NCI-H1092 (cell line): ENCODE results near the gene RFPL2.
A peak's percentile ranks its signal among the peaks of the same experiment; 100 is the strongest.

Experiments used
- DNase-seq: peaks from one replicate; lab custom pipeline; 2025; lab: John Stamatoyannopoulos, UW

The RFPL2 gene

DNA sequence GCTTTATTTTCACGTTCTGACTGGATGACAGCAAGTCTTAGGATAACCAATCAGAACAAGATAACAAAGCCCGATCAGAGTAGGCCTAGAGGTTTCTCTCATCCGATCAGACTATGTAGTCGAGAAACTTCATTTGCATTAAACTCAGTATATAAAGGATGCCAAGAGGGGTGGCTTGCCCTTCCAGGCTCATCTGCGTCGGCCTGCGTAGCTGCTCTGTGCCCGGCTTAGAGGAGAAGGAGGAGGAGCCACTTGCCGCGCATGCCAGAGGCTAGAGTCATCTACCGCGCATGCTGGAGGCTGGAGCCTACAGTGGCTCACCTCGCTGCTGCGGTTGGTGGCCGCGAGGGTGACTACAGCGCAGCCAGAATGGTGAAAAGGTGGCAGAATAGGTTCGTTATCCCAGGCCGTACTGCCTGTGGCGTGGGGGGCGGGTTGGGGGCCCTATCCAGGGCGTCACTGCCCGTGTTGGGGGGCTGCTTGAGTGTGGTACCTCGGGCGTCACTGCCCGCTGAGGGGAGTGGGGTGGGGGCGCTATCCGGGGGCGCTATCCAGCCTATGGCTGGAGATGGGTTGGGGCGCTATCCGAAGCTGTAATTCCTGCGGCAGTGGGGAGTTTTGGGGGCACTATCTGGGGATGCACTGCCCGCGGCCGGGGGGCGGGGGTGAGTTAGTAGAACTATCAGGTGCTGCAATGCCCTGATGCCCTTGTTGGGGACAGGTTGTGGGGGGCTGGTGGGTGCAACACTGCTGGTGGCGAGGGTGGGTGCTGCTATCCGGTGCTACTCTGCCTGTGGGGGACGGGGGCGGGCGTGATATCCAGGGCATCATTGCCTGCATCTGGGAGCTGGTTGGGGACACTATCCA, at the start of gene RFPL2:
Gene RFPL2, minus strand, starts transcription at position 218 of the 867 bp plus-strand sequence. CDS start 2,622 bp downstream, outside the sequence.
- DNase-seq = peak; percentile 82

GRCh38 chr22:32249231-32249630, 44.4 kb upstream of the RFPL2 start:
- DNase-seq = no peak

DNA sequence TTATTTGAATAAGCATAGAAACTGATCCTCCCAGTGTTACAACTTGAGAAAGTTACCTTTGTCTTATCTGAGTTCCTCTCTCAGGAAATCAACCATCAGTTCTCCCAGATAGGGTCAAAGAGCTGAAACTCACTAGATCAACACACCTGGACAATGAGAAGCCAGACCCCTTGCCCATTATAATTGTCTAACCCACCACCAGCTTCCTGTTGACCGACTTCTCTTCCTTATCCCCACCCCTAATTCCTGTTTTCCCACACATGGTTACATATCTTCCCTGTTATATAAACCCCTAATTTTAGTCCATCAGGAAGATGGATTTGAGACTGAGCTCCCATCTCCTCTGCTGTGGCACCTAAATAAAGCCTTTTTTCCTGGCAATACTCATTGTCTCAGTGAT, 43.4 kb upstream of the RFPL2 start:
- no peak for DNase-seq

DNA sequence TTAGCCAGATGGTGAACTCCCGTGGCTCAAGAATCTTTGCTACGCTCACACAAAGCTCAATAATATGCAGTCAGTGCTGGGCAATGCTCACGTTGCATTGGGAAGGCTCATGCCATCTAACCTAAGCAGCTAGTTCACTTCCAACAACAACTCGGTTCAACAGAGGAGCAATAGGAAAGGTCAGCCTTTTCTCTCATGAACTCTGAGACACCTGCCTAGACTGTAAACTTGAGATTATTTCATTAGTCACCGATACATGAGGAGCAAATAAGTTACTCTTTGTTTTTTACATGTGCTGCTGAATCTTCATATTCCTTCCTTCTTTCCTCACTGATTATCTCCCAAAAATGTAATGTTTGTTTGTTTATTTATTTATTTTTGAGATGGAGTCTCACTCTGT, 41.3 kb upstream of the RFPL2 start:
- no peak for DNase-seq

DNA sequence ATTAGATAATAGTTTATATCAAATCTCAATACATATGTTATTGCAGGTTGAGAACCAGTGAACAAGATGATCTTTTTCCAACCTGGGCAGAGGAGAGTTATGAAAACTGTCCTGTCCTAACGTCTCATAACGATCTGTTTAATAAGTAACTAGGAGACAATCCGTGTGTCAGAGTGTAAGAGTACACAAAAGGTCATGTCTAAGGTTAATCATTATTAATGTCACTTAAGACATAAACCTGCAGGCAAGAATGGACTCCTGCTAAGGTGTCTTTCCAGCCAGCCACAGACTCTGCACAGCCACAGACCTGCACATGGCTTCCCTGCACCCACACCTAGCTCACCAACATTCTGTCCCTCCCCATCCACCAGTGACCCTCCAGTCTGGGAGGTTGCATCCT, 40.2 kb upstream of the RFPL2 start:
- DNase-seq = no peak

GRCh38 chr22:32244547-32244946, 39.7 kb upstream of the RFPL2 start:
- no peak for DNase-seq

DNA sequence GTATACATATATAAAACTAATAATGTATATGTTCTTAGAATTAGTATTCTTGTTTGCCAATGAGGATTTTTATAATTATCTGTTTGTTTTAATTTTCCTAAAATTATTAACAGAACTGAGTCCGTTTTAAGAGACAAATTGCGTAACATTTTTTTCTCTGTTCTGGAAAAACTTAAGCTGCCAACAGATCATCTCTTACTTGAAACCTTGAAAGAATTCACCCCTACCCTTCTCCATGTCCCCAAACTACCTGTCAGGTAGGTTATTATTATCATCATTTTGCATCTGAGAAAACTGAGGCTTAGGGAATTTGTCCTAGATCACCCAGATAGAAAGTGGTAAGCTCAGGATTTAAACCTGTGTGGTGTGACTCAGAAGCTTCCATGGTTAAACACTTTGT, 35.6 kb upstream of the RFPL2 start:
- no peak for DNase-seq

GRCh38 chr22:32237906-32238305, 33.0 kb upstream of the RFPL2 start:
- DNase-seq = no peak

- DNase-seq = peak; percentile 14
Measured at GRCh38 chr22:32236970-32237369, 32.1 kb upstream of the RFPL2 start.

GRCh38 chr22:32233091-32233490, 28.2 kb upstream of the RFPL2 start:
- DNase-seq = no peak

DNA sequence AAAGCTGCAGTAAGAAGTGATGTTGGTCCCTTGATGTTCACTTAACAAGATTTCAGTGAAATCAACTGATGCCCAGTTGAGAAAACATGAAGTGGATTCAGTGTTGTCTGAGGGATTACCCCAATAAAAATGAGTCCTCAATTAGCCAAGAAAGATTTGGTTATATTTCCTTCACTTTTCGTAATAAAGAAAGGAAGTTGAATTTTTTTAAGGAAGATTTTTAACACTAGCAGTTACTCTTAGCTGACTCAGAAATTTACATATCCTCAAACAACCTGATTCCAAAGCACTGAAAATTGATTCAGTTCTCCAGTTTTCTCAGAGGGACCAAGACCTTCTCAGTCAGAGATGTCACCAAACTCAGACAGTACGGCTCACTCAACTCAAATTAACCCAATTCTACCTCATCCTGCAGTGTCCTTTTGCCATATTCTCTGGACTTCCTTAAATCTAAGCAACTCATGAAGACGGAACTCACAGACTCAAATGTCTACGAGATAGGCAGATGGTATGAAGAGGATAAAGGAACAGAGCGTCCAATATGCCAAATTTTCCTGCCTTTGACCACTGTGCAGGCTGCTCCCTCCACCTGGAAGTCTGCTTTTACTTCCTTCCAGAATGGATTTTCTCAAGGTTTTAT, 27.4 kb upstream of the RFPL2 start:
- no peak for DNase-seq

GRCh38 chr22:32226326-32227104, 21.6 kb upstream of the RFPL2 start:
- DNase-seq = no peak

GRCh38 chr22:32222991-32223390, 18.1 kb upstream of the RFPL2 start:
- no peak for DNase-seq

- DNase-seq = no peak
Measured at GRCh38 chr22:32219026-32219425, 14.2 kb upstream of the RFPL2 start.

GRCh38 chr22:32218470-32218869, 13.6 kb upstream of the RFPL2 start:
- DNase-seq = no peak

- no peak for DNase-seq
Measured at GRCh38 chr22:32217465-32217864, 12.6 kb upstream of the RFPL2 start.

DNA sequence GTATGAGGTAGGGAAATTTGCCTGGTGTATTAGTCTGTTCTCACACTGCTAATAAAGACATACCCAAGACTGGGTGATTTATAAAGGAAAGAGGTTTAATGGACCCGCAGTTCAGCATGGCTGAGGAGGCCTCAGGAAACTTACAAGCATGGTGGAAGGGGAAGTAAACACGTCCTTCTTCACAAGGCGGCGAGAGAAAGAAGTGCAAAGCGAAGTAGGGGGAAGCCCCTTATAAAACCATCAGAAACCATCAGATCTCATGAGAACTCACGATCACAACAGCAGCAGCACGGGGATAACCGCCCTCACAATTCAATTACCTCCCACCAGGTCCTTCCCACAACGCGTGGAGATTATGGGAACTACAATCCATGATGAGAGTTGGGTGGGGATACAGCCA, 12.0 kb upstream of the RFPL2 start:
- no peak for DNase-seq

DNA sequence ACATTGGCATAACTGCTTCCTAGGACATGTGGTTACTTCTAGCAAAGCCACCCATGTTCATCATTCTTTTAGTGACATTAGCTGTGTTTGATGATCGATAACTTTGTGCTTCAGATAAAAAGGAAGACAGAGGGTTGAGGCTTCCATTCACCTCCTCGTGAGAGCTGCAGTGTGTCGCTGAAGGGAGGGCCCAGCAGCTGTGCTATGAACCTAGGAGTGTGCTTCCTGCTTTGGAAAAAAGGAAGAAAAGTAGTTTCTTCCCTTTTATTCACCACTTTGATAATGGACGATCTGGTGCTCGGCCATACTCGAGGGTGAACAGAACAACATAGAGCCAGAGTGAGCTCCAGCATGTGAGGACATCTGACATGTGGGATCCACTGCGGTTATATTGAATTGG, 6.1 kb upstream of the RFPL2 start:
- DNase-seq = no peak

GRCh38 chr22:32208681-32209080, 3.8 kb upstream of the RFPL2 start:
- no peak for DNase-seq

DNA sequence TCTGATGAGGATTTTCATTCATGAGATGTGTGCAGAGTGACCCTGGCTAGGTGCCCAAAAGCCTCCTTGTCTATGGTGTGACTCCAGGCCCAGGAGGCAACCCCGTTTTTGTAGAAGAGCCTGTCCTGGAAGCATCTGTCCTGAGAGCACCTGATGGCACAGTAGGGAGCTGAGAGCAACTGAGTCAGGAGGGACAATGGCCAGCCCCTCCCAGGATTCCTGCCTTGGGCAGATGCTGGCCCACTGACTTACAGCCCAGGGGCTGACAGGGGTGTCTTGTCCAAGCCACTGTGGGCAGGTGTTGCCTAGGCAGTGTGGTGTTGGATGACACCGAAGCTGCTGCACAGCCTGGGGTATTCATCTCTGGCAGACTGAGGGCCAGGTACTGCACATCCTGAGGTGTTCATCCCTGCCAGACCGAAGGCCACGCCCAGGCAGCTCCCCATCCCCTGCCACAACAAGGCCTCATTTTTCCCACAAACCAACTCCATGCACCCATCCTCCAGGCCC, 3.2 kb upstream of the RFPL2 start:
- DNase-seq = no peak

- no peak for DNase-seq
Measured at GRCh38 chr22:32206774-32207758, 2.2 kb upstream of the RFPL2 start.
